Stimulated activated CD4-positive, alpha-beta T cell treated with anti-CD3 and anti-CD28 coated beads, Interleukin-1b, Interleukin-23, amount 100 ng/mL, for 24 hours (primary cell): ENCODE data around the gene KIF21B.
A peak's percentile ranks its signal among the peaks of the same experiment; 100 is the strongest.

Experiments used
- DNase-seq, 4 experiments: peaks; one replicate each; pipeline ENCODE4 v3.0.0-alpha.2; 2020; ENCODE audit warnings: low read depth in 4 of 4, low spot score in 1 of 4

KIF21B gene

GRCh38 chr1:201020040-201020591 is 3.4 kb downstream of the KIF21B start:
- DNase-seq = no peak

GRCh38 chr1:201019321-201019977 is 4.1 kb downstream of the KIF21B start:
- peak; percentile 50 to 85 (median 67) for DNase-seq

GRCh38 chr1:201017828-201018163 is 5.7 kb downstream of the KIF21B start:
- no peak for DNase-seq

- no peak for DNase-seq
Measured at GRCh38 chr1:201016943-201017827, 6.3 kb downstream of the KIF21B start.

- DNase-seq = no peak
Measured at GRCh38 chr1:201016211-201016651, 7.3 kb downstream of the KIF21B start.

- no peak for DNase-seq
Measured at GRCh38 chr1:201015551-201016091, 7.9 kb downstream of the KIF21B start.

- DNase-seq = no peak
Measured at GRCh38 chr1:201014816-201015200, 8.7 kb downstream of the KIF21B start.

- no peak for DNase-seq
Measured at GRCh38 chr1:201013991-201014815, 9.3 kb downstream of the KIF21B start.

- no peak for DNase-seq
Measured at GRCh38 chr1:201013031-201013485, 10.5 kb downstream of the KIF21B start.

GRCh38 chr1:201011616-201012015 is 11.9 kb downstream of the KIF21B start:
- DNase-seq = no peak

GRCh38 chr1:201009962-201010645 is 13.4 kb downstream of the KIF21B start:
- no peak for DNase-seq

- no peak for DNase-seq
Measured at GRCh38 chr1:201008666-201009360, 14.7 kb downstream of the KIF21B start.

- DNase-seq = no peak
Measured at GRCh38 chr1:201007481-201007880, 16.0 kb downstream of the KIF21B start.

GRCh38 chr1:201006450-201006849 is 17.1 kb downstream of the KIF21B start:
- no peak for DNase-seq

- no peak for DNase-seq
Measured at GRCh38 chr1:201004732-201005131, 18.8 kb downstream of the KIF21B start.

- no peak for DNase-seq
Measured at GRCh38 chr1:201004154-201004553, 19.4 kb downstream of the KIF21B start.

GRCh38 chr1:201002510-201002909 is 21.0 kb downstream of the KIF21B start:
- no peak for DNase-seq

GRCh38 chr1:201001962-201002361 is 21.6 kb downstream of the KIF21B start:
- no peak for DNase-seq

- no peak for DNase-seq
Measured at GRCh38 chr1:201000391-201000790, 23.1 kb downstream of the KIF21B start.

- DNase-seq = no peak
Measured at GRCh38 chr1:200999667-201000066, 23.8 kb downstream of the KIF21B start.
